Ectodermal cell (in vitro differentiated cells): ENCODE data around the gene RNPEPL1.
"Not testable (repeated sequence)": the region's sequence is repeated elsewhere in the genome, so short reads cannot be mapped to it uniquely, and the experiment has no call there.

Source experiments
- H3K27ac ChIP-seq: 2 replicates; pipeline ENCODE4 v1.7.0; 2013; ENCODE audit warnings: mild to moderate bottlenecking, low read depth, low read length; ENCODE audit not compliant: insufficient read depth, poor library complexity, severe bottlenecking
- H3K27me3 ChIP-seq: 2 replicates; pipeline ENCODE4 v1.7.0; 2013; ENCODE audit warnings: mild to moderate bottlenecking, low read length; ENCODE audit not compliant: insufficient read depth, control insufficient read depth, poor library complexity, severe bottlenecking
- H3K36me3 ChIP-seq: one replicate; pipeline ENCODE4 v1.7.0; 2013; ENCODE audit warnings: low read length; ENCODE audit not compliant: control insufficient read depth, insufficient read depth
- H3K4me1 ChIP-seq: one replicate; pipeline ENCODE4 v1.7.0; 2013; ENCODE audit warnings: low read length; ENCODE audit not compliant: control insufficient read depth, insufficient read depth
- H3K4me3 ChIP-seq: 2 replicates; pipeline ENCODE4 v1.7.0; 2013; ENCODE audit warnings: low read depth, low read length, control low read depth; ENCODE audit not compliant: insufficient read depth
- H3K9me3 ChIP-seq: 2 replicates; pipeline ENCODE4 v1.7.0; 2013; ENCODE audit warnings: mild to moderate bottlenecking, low read length, moderate library complexity; ENCODE audit not compliant: control insufficient read depth
- WGBS, 2 experiments: methylation state at CpG; one replicate each; pipeline ENCODE4 v1.1.7; 2013; ENCODE audit warnings: missing lambda C conversion rate in 2 of 2; 5-methylcytosine and 5-hydroxymethylcytosine counted together

RNPEPL1 gene

GRCh38 chr2:240611601-240612210, 43.4 kb downstream of the RNPEPL1 start:
- no peak overlapping the region for H3K4me3 ChIP-seq
- H3K27me3 ChIP-seq = no peaks in the 10 kb centered on the region
- H3K4me1 ChIP-seq = no peaks in the 10 kb centered on the region
- H3K27ac ChIP-seq = no peak overlapping the region
- WGBS, 2 experiments = 92 to 93% methylated on average over 10 of the region's 10 CpGs
- no peaks in the 10 kb centered on the region for H3K9me3 ChIP-seq
- H3K36me3 ChIP-seq = no peaks in the 10 kb centered on the region

- Histone ChIP-seq H3K36me3 (no peaks in the 10 kb centered on the region), H3K4me1 (no peaks in the 10 kb centered on the region), H3K27me3 (no peaks in the 10 kb centered on the region), H3K4me3 (no peak overlapping the region), H3K27ac (no peak overlapping the region), H3K9me3 (peaks cover 1% of the 10 kb centered on the region)
- 87 to 90% methylated on average over 4 of the region's 4 CpGs for WGBS, 2 experiments
Observed at GRCh38 chr2:240613781-240614180, 45.5 kb downstream of the RNPEPL1 start.

- Histone ChIP-seq H3K36me3 (no peaks in the 10 kb centered on the region), H3K4me3 (no peak overlapping the region), H3K9me3 (peaks cover 2% of the 10 kb centered on the region), H3K27ac (no peak overlapping the region), H3K27me3 (no peaks in the 10 kb centered on the region), H3K4me1 (no peaks in the 10 kb centered on the region)
- 92 to 96% methylated on average over 9 of the region's 9 CpGs for WGBS, 2 experiments
Observed at GRCh38 chr2:240614391-240614790, 46.1 kb downstream of the RNPEPL1 start.

- H3K36me3 ChIP-seq = no peaks in the 10 kb centered on the region
- 85 to 87% methylated on average over 2 of the region's 2 CpGs for WGBS, 2 experiments
- no peaks in the 10 kb centered on the region for H3K4me1 ChIP-seq
- H3K27ac ChIP-seq = no peak overlapping the region
- H3K9me3 ChIP-seq = peaks cover 2% of the 10 kb centered on the region
- no peaks in the 10 kb centered on the region for H3K27me3 ChIP-seq
- no peak overlapping the region for H3K4me3 ChIP-seq
Observed at GRCh38 chr2:240615396-240615795, 47.1 kb downstream of the RNPEPL1 start.

DNA sequence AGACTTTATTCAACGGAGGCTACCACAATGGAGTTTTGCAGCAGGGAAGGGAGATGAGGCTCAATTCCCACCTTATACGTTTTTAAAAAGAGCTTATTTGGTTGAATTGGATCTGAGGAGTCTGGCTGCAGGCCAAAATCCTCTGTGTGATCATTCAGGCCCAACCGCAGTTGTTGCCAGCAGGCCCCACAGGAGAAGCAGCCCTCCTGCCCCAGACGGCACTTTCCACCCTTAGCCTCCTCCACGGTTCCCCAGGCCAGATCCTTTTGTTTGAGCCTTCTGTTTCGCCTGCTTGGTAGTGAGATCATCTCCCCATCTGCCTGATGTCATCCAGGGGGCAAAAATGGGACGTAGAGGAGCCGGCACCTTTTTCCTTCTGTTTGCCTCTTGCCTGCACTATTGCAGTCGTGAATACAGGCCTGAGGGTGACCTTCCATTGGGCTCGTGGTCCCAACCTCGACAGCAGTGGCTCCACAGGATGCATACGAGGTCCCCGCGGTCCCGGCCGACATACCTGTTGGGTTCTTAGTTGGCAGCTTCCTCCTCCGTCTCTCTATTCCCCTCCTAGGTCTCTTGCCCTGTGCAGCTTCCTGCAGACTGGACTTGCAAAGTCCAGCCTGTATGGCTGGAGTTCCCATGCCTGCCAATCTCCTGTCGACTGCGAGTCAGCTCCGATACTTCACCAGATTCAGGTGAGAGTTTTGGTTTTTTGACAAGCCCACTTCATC, 47.7 kb downstream of the RNPEPL1 start:
- Histone ChIP-seq H3K36me3 (no peaks in the 10 kb centered on the region), H3K9me3 (peaks cover 2% of the 10 kb centered on the region), H3K27me3 (no peaks in the 10 kb centered on the region), H3K4me1 (peaks cover 3% of the 10 kb centered on the region), H3K4me3 (no peak overlapping the region), H3K27ac (no peak overlapping the region)
- WGBS, 2 experiments = 91% methylated on average over 20 of the region's 20 CpGs

GRCh38 chr2:240616860-240617666, 48.8 kb downstream of the RNPEPL1 start:
- H3K27ac ChIP-seq, H3K27me3 ChIP-seq, H3K4me1 ChIP-seq, H3K36me3 ChIP-seq, H3K9me3 ChIP-seq, H3K4me3 ChIP-seq: not testable (repeated sequence)
- 75 to 81% methylated on average over 3 to 5 of the region's 5 CpGs for WGBS, 2 experiments

DNA sequence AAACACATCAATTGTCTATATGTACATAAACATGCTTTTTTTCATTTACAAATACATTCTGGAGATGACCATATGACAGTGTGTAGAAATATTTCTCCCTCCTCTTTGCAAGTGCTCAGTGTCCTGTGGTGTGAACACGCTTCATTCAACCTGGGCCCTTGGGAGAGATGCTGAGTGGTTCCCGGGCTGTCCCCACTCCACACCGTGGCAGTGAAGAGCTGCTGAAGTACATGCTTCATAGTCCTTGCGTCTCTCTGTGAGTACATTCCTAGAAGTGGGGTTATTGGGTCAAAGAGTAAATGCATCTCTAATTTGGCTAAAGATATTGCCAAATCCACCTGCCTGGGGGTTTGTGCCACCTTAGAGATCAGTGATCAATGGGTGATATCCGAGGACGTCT, 50.5 kb downstream of the RNPEPL1 start:
- WGBS, 2 experiments = 85 to 88% methylated on average over 6 of the region's 6 CpGs
- Histone ChIP-seq H3K36me3 (no peaks in the 10 kb centered on the region), H3K9me3 (peaks cover 2% of the 10 kb centered on the region), H3K4me3 (no peak overlapping the region), H3K27ac (no peak overlapping the region), H3K4me1 (peaks cover 3% of the 10 kb centered on the region), H3K27me3 (no peaks in the 10 kb centered on the region)

GRCh38 chr2:240619506-240620148, 51.3 kb downstream of the RNPEPL1 start:
- H3K36me3 ChIP-seq = no peaks in the 10 kb centered on the region
- peaks cover 2% of the 10 kb centered on the region for H3K9me3 ChIP-seq
- 86 to 89% methylated on average over 19 of the region's 19 CpGs for WGBS, 2 experiments
- H3K4me3 ChIP-seq = no peak overlapping the region
- H3K27ac ChIP-seq = no peak overlapping the region
- no peaks in the 10 kb centered on the region for H3K27me3 ChIP-seq
- peaks cover 3% of the 10 kb centered on the region for H3K4me1 ChIP-seq

DNA sequence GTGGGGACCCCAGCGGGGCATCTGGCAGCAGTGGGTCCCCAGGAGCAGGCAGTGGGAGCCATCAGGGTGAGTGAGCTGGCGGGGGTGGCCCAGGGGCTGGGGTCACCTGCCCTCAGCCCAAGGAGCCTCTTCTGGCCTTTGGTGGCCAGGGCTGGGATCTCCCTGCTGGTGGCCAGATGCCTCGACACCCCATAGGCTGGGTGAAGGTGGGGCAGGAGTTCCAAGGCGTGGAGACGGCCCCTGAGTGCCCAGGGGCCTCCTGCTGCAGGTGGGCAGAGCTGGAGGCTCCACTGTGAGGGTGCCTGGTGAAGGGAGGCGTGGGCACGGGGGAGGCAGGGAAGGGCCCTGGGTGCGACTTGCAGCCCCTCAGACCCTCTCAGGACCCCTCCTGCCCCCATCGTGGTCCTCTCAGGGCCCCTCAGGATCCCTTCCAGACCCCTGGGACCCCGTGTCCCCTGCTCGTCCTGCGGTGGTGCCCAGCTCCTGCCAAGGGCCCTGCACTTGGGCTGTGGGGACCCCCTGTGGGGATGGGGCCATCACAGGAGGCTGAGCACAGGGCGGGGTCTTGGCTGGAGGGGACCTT, 52.0 kb downstream of the RNPEPL1 start:
- no peaks in the 10 kb centered on the region for H3K27me3 ChIP-seq
- WGBS, 2 experiments = 92% methylated on average over 13 of the region's 13 CpGs
- H3K27ac ChIP-seq = no peak overlapping the region

More for the DNA sequence above, 52.0 kb downstream of the RNPEPL1 start:
- Histone ChIP-seq H3K4me1 (peaks cover 6% of the 10 kb centered on the region), H3K9me3 (peaks cover 2% of the 10 kb centered on the region), H3K4me3 (no peak overlapping the region), H3K36me3 (no peaks in the 10 kb centered on the region)
